AML-193 (cell line): ENCODE data around the gene DUSP14.
"Not testable (repeated sequence)": the region's sequence is repeated elsewhere in the genome, so short reads cannot be mapped to it uniquely, and the experiment has no call there.

Experiments
- DNase-seq, 2 experiments: peaks; one replicate each; lab custom pipeline; 2025; lab: John Stamatoyannopoulos, UW

DUSP14 gene, protein sequence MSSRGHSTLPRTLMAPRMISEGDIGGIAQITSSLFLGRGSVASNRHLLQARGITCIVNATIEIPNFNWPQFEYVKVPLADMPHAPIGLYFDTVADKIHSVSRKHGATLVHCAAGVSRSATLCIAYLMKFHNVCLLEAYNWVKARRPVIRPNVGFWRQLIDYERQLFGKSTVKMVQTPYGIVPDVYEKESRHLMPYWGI

DNA sequence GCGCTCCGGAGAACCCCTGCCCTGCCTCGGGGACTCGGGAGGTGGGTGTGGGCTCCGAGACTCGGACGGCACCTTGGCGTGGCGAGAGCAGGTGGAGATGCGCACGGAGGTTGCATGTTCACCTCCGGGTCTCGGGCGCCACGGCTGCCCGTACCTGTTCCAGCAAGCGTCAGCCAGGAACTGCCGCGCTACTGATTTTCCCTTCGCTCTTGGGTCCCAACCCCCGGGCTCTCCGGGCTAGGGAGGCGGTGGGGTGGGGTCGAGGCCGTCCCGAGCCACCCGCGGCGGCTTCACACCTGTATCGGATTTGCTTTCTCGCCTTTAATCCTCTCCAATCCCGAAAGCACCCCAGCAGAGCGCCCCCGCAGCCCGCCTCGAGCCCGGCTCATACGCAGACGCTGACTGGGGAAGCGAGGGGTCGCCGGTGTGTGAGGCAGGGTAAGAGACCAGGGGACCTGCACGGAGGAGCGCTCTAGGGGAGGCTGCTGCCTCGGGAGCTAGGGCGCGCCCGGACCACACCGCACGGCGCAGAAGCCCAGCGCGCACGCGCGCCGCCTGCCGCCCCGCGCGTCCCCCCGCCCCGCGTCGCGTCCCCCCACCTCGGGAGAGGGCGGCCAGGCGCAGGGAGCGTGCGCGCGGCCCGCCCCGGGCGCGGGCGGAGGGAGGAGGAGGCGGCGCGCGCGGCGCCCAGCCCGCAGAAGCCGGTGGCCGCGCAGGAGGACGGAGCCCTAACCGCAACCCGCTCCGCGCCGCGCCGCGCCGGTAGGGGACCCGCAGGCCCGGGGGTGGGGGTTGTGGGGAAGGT, at the start of gene DUSP14:
Gene DUSP14 (plus strand): TSS at position 695 of the 805 bp plus-strand sequence. CDS start 22,382 bp downstream, outside the sequence.
- peak; percentile 73 to 75 for DNase-seq

DNA sequence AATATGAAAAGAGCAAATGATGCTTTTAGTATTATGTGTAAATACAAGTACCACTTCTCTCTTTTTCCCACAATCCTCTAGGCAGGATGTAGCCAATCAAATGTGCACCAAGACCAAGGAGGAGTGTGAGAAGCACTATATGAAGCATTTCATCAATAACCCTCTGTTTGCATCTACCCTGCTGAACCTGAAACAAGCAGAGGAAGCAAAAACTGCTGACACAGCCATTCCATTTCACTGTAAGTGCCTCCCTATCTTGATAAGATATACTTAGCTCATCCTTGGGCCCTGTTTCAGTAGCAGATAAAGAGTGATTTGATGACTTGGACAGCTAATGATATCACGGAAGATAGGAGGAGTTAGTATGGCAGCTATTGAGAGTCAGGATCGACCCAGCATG, 49.3 kb upstream of the DUSP14 start:
- no peak for DNase-seq

DNA sequence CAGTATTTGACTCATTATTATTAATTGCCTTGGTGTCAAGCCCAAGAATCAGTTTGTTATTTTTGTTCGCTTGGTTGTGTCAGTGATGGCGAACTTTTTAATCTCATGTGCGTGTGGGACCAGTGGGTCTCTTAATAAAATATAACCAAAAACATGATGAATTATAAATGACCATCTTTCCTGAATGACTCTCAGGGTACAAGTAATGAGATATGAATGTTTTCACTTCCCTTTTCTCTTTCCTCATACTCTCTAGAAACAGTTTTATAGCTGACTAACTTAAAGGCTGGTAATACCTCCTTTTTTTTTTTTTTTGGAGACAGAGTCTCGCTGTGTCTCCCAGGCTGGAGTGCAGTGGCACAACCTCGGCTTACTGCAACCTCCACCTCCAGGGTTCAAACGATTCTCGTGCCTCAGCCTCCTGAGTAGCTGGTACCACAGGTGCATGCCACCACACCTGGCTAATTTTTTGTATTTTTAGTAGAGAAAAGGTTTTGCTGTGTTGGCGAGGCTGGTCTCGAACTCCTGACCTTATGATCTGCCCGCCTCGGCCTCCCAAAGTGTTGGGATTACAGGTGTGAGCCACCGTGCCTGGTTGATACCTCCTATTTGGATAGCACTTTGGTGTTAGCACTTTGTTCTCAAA, 48.2 kb upstream of the DUSP14 start:
- DNase-seq, result not testable (repeated sequence)

DNA sequence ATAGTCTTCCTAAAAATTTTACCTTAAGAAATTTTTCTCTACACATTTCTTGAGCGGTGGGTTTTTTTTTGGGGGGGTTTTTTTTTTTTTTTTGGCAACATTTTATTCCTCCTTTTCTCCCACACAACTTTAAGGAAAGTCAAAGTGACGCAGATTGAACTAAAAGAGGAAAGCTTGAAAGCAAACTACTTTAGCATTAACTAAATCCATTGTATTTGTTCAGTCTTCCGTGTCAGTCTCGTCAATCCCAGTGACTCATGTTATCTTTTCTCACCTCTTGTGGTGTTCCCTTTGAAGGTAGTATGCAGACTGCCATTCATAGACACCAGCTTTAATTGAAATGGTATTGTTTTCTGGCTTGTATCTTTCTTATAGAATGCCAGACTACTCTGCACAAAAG, 43.7 kb upstream of the DUSP14 start:
- no peak for DNase-seq

DNA sequence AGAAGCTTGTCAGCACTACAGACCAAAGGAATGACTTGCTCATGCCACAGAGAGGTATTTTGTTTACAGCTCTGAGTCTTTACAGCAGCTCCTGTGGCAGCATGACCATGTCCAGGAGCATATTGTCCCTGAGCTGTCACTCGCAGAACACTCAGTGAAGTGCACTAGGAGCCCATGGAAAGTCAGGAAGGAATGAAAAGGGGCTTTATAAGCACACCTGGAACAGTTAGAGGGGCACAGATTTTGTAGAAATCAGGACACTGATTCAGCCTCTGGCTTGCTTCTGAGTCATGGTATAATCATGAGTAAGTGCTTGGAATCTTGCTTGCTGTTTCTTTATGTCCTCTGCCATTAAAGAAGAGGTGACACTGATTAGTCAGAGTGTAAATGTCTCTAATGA, 42.0 kb upstream of the DUSP14 start:
- no peak for DNase-seq

DNA sequence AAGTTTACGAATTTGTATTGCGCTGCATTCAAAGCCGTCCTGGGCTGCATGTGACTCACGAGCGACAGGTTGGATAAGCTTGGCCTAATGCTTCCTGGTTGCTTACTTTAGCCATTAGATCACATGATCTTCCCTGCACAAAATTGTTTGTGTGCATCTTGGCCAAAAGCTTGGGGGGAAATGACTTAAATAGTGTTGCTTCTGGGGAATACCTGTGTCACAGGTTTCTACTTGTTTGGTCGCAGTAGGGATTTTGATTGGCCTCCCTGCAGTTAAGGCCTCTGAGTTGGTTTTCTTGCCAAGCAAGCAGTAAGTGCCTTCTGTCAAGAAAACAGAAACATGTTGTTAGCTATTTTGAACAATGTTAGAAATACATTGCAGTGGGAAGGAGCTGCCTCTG, 39.6 kb upstream of the DUSP14 start:
- no peak for DNase-seq

DNA sequence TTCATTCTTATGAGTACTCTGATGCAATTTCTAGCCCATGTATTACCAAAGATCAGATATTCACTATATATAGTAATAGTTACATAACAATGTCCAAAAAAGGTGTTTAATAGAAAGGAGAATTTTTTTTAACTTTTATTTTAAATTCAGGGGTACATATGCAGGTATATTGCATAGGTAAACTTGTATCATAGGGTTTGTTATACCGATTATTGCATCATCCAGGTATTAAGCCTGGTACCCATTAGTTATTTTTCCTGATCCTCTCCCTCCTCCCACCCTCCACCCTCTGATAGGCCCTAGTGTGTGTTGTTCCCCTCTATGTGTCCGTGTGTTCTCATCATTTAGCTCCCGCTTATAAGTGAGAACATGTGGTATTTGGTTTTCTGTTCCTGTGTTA, 31.9 kb upstream of the DUSP14 start:
- DNase-seq, result not testable (repeated sequence)

DNA sequence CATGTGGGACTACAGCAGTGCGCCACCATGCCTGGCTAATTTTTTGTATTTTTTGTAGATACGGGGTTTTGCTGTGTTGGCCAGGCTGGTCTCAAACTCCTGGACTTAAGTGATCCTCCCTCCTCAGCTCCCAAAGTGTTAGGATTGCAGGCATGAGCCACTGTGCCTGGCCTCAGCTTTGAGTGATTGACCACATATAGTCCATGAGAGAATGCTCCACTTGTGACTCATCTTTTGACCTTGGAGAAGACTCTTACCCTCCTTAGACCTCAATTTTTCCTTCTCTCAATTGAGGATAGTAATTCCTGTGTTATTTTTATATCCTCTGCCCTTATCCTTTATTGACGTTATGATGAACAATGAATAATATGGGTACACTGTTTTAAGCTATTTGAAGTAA, 30.9 kb upstream of the DUSP14 start:
- no peak for DNase-seq

DNA sequence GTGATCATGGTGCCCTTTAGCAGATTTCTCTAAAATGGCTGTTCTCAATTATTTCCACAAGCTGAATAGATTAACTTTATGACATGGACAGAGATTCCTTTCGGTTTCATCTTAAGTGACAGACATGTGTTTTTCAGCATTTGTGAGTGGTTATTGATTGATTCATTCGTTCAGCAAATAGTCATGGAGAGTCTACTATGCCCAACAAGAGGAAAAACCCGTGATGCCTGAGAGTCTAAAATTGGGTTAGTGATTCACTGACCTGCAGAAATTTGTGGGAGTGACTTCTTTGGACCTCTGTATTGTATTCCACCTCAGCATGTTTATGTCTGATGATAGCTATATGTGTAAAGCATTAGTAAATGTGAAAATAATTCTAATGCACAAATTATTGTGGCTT, 28.0 kb upstream of the DUSP14 start:
- DNase-seq, result no peak

DNA sequence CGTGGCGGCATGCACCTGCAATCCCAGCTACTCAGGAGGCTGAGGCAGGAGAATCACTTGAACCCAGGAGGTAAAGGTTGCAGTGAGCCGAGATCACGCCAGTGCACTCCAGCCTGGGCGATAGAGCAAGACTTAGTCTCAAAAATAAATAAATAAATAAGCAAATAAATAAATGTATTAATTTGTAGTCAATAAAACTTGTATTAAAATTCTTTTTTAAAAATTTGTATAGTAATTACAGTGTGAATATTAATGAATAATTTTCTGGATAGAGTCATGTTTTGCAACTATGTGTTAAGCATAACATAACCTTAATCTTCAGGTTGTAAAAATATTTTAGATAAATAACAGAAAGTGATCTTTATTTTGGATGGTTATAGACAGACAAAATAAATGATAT, 27.2 kb upstream of the DUSP14 start:
- no peak for DNase-seq

DNA sequence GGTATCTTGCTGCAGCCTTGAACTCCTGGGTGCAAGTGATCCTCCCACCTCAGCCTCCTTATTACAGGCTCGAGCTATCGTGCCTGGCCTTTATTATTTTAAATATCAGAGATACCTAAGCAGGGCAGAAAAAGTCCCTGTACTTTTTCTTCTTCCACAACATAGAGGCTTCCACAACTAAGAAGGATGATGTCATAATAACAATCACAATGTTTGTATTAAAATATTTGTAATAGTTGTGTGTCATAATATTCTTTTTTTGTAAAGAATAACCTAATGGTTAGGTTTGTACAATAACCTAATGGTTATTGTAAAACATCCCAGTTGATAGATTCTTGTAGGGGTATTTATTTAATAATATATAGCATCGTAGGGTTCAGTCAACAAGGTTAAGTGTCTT, 26.7 kb upstream of the DUSP14 start:
- DNase-seq, result no peak

DNA sequence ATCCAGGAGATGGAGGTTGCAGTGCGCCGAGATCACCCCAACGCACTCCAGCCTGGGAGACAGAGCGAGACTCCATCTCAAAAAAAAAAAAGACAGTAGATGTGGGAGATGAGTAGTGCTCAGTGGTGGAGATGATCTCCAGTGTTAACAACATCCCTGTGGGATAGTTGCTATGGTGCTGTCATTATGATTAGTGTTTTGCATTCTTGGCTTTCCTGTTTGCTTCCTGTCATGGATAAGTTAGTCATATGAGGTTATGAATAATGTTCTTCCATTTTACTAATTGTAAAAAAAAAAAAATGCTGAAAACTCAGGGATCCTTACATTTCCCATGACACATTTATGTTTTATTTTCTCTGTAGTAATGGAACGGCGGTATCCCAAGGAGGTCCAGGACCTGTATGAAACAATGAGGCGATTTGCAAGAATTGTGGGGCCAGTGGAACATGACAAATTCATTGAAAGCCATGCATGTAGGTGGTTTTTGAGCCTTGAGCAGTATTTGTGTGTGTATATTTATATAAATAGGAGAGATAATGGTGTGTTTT, 24.5 kb upstream of the DUSP14 start:
- no peak for DNase-seq

DNA sequence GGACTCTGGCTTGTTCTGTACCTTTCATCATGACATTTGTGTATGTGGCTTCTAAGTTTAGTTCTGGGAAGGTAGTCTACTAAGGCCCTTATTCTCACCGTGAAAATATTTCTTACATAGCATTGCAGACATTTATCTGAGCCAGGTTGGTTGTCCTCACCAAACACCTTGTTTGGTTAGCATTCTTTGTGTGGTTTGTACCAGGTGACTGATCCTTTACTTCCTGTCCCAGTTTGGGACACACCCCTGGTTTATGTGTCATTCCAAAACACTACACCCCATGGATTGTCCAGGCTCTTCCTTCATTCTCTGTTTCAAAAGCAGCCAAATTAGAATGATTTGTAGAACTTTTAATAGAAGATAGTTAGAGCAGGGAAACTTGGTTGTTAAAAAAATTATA, 23.2 kb upstream of the DUSP14 start:
- no peak for DNase-seq

DNA sequence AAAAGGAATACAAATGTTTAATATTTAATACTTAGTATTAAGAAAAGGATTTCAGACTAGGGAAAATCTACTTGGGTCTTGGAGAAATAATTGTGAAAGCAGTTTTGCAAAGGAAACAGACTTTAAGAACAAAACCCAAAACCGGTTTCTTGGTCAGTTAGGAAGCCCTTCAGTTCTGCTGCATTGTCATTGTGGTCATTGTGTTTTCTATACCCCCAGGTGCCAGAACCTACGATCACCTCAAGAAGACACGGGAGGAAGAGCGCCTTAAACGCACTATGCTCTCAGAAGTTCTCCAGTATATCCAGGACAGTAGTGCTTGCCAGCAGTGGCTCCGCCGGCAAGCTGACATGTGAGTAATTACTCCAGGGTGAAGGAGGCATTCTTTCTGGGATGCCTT, 19.5 kb upstream of the DUSP14 start:
- no peak for DNase-seq

DNA sequence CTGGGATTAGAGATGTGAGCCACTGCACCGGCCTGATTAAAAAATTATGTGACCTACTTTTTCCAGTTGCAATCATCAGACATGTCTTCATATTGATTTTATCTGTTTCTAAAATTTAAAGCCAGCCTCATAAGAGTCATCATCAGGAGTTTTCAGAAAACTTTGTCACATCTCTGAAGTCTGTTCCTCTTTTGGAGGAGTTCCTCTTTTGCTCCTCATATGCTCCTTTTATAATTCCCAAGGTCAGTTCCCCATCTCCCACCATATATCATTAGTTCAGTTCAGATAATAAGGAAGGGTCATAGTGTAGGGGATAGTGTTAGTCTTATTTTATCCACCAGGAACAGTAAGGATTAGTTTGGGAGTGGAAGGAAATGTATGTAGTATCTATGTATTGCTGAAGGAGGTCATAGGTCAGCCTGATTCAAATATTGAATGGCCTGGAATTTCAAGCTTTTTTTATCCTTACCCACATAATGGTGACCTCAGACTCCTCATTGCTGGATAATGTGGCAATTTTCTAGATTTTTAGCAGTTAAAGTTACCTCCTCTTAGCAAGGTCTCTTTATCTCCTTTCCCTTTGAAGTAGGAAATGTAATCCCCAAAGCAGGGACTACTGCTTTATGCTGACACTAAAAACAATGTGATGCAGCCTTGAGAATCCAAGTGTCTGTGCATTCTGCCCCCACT, 13.8 kb upstream of the DUSP14 start:
- DNase-seq, result peak; percentile 66 to 80

DNA sequence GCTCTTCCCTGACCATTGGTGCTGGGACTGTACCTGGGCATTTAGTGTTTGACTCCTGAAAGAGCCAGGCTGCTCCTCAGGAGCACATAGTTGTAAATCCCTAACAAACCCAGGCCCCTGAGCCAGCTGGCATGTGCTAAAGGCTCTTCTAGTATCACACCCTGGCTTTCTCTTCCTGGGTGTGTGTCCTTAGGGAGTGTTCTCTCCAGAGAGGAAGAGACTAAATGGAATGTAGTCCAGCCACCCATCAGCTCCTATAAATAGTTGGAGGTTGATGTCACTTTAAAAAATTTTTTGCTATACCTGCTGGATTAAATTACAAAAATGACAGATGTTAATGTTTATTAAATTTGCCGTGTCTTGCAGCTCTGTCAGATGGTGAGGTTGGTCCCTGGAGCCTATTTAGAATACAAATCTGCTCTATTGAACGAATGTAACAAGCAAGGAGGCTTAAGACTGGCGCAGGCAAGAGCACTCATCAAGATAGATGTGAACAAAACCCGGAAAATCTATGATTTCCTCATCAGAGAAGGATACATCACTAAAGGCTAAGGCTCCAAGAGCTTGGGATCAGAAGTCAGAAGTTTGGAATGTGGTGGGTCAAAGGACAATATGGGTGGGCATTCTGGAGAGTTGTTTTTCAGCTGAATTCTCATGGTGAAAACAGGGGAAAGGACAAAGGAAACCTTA, 13.1 kb upstream of the DUSP14 start:
- no peak for DNase-seq

DNA sequence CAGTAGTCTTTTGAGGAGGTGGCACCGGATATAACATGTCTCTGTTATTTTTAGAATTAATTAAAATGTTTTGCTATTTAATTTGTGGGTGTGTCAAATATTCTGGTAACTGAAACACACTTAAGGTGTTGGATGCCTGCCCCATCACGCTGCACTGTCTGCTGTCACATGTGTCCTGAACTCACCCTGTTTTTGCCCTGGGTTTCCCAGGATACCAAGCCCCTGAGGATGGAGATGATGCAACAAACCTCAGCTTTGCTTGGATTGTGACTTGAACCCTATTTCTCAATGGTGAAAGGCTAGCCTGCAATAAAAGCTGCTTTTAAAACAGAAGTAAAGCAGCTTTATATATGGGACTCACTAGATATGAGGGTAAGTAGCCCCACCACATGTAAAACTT, 11.5 kb upstream of the DUSP14 start:
- peak in 1 of 2 experiments; percentile 10 for DNase-seq

DNA sequence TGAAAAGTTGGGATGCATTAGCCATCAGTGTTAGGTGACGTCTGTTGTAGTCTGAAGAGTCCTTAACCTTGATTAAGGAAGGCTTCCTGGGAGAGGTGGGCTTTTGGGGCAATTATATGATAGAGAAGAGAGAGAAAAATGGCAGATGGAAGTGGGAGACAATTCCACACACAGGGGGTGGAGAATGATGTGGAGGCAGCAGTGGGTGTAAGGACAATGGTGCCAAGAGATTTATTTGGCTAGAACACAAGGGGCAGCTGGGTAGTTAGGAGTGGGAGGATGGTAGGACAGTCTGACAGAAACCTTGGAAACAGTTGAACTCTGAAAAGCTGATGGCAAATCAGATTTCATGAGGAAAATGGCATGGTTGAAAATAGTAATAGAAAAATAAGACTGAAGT, 10.7 kb upstream of the DUSP14 start:
- DNase-seq, result no peak

DNA sequence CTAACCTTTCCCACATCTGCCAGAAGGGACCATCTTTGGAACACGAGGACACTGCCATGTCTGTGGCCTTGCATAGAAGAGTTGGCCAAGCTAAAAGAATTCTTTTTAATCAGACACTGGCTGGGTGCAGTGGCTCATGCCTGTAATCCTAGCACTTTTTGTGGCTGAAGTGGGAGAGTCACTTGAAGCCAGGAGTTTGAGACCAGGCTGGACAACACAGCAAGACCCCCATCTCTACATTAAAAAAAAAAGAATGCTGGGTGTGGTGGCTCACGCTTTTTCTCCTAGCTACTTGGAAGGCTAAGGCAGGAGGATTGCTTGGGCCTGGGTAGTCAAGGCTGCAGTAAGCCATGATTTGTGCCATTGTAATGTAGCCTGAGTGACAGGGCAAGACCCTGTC, 9.3 kb upstream of the DUSP14 start:
- DNase-seq, result no peak

DNA sequence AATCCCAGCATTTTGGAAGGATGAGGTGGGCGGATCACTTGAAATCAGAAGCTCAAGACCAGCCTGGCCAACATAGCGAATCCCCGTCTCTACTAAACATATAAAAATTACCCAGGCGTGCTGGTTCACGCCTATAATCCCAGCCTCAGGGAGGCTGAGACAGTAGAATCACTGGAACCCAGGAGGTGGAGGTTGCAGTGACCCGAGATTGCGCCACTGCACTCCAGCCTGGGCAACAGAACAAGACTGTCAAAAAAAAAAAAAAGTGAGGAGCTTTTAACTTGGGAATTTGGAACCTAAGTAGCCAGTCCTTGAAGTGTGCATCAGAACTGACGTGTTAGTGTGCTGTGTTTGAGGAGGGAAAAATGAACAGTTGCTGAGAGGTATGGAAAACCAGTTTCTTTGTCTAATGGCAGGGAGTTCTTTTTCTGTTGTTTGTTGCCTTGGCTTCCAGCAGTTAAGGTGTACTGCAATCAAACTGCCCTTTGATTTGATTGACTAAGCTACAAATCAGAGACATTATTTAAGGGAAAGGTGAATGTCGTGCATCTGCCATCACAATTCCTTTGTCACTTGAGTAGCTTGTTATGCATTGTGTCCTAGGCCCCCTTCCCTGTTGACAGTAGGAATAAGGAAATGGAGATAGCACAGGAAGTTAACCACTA, 8.6 kb upstream of the DUSP14 start:
- DNase-seq, result no peak
